ENCODE data around the gene IL17RB.

The IL17RB gene

DNA sequence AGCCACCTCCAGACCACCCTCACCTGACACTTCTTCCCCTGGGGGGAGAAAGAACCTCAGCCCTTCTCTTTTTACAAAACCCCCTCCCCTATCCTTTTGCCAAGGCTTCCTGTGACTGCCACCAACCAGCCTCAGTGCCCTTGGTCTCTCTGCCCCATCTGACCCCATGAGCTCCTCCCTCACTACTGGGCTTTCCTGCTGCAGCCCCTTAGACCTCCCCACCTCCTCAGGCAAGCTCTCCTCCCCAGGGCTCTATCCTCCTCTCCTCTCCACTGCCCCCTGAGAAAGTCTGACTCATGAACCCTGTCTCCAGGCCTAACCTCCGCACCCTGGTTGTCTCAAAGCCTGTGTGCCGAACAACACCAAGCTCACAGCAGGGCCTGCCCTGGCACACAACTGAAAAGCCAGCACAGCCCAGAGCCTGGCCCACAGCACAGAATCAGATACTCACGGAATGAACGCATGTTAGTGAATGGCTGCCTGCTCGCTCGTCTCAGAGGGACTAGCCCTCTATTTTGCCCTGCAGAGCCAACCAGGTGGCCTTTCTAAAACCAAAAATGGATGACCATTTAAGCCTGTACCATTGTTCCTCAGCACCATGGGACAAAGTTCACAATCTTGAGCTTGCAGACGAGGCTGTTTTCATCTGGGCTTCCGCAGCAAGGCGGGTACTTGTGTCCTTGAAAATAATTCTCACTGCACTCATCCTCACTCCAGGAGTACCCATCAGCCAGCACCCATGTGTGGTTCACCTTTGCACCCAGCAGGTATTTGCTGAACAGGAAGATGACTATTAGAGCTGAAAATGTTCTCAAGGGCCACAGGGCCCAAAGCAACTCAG lies 1.9 kb upstream of the IL17RB start:
- TF ChIP-seq, protein P1, sequence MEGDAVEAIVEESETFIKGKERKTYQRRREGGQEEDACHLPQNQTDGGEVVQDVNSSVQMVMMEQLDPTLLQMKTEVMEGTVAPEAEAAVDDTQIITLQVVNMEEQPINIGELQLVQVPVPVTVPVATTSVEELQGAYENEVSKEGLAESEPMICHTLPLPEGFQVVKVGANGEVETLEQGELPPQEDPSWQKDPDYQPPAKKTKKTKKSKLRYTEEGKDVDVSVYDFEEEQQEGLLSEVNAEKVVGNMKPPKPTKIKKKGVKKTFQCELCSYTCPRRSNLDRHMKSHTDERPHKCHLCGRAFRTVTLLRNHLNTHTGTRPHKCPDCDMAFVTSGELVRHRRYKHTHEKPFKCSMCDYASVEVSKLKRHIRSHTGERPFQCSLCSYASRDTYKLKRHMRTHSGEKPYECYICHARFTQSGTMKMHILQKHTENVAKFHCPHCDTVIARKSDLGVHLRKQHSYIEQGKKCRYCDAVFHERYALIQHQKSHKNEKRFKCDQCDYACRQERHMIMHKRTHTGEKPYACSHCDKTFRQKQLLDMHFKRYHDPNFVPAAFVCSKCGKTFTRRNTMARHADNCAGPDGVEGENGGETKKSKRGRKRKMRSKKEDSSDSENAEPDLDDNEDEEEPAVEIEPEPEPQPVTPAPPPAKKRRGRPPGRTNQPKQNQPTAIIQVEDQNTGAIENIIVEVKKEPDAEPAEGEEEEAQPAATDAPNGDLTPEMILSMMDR (IDR thresholded peaks at IDR 0.05): no peak

DNA sequence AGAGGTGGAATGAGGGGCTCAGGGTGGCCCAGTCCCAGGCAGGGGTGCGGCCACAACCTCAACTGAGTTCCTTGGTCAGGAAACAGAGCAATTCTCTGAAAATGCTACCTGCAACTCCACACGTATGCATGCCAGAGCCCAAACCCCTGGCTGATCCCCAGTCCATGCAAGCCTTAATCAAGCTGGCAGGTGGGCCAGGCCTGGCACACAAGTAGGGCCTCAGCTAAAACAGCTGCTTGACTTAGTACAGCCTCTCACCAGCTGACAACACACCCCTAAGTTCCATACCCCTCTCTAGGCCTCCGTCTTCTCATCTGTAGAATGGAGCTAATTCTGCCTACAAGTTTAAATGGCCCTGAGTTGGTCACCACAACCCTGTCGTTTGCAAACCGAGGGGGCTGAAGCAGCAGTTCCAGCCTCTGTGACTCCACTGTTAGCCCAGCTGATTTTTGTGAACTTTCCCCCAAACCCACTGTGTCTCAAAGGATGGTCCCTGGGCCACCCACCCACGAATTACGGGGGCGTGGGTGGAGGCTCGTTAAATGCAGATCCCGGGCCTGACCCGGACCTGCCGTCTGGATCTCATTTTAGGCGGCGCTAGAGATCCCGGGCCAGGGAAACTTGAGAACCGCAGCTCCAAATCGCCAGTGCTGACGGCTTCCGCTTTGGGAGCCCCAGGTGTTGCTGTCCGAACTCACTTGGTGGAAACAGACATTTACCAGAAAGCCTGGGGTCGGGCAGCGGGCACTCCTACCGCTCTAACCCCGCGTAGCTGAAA lies 1.1 kb upstream of the IL17RB start:
- TF ChIP-seq, protein P1 (IDR thresholded peaks at IDR 0.05): peak; percentile 53; the same call in 1 of the 2 replicates

DNA sequence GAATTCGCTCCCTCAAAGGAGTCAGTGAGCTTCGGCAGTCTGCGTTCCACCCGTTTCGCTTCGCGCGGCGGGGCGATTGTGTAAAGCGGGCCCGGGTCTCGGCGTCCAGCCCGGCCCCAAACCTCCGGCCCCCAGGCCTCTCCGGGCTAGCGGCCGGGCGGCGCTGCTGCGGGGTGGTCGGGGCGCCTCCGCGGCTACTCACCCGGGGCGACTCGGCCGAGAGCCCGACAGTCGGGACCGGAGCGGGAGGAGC lies 561 bp upstream of the IL17RB start:
- TF ChIP-seq, protein P1 (IDR thresholded peaks at IDR 0.05): no peak

DNA sequence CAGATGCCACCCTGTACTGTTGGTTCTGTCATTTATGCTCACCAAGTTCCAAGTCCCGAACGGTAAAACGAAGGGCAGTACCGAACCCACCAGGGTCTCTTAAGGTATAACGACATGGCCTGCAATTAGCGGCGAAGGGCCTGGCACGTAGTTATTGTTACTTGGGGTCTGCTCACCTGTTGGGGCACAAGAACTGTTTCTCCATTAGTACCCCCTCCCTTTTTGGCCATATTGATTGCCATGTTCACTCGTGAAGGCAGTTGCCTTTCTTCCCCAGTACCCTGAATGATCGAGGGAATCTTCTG lies 435 bp downstream of the IL17RB start:
- TF ChIP-seq, protein P1 (IDR thresholded peaks at IDR 0.05): no peak

DNA sequence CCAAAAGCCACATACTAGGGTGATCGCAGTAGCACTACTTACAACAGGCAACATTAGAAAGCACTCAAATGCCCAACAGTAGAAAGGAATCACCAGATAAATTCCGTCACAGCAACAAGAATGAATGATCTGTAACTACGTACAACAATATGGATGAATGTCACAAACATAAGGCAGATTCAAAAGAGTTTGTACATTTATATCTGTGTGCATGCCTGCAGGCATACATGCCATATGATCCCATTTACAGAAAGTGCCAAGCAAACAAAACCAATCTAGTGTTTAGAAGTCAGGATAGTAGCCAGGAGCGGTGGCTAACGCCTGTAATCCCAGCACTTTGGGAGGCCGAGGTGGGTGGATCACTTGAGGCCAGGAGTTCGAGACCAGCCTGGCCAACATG lies 3.5 kb downstream of the IL17RB start:
- TF ChIP-seq, protein P1 (IDR thresholded peaks at IDR 0.05): no peak

DNA sequence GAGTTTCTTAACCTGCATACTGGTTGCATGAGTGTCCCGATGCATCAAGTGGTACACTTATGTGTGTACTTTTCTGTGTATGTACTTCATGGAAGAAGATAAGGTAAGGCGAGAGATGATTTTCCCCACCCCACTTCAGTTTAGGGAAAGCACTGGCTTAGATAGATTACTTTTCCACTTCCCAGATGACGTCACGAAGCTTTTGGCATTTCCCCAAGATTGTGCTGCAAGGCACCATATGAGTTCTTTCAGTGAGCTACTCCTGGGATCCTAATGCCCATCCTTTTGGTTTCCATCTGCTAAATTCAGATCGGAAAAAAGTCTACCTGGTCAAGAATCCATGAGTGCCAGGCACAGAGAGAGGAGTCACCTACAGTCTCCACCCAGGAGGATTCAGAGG lies 4.5 kb downstream of the IL17RB start:
- TF ChIP-seq, protein P1 (IDR thresholded peaks at IDR 0.05): no peak

DNA sequence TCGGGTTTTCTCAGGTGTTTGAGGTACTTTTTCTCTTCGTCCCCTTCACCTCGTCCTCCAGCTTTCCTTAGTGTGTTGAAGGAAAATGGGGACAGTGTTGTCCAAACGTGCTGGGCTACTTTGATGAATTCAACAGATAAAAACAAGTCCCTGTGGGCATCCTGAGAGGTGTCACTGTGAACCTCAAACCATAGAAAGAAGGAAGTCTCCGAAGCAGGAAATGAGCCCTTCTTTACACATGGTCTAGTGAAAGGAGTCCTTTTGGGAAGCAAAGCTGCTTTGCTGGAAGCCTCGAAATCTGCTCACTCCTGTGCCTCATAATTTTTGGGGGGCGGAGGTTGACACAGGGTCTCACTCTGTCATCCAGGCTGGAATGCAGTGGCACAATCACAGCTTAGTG lies 10.6 kb downstream of the IL17RB start:
- TF ChIP-seq, protein P1 (IDR thresholded peaks at IDR 0.05): no peak
